GM12878 (cell line): ENCODE data around the gene ARMCX4. TPM values are rescaled to one million over a fixed set of nuclear protein-coding genes. Genes with fewer than 3 reads are reported as not detected.

Experiments
- ATAC-seq: fragments of 200-7000 bp; cut with Tn5 transposase; 3 replicates; pipeline ENCODE4 v1.9.1; 2020; ENCODE audit warnings: mild to moderate bottlenecking, moderate library complexity
- BruUV-seq: library from RNA; stranded (reverse); fragments of 400-500 nt; replicated peaks from 2 replicates; lab custom pipeline; 2021; lab: Mats Ljungman, UMichigan
- CTCF ChIA-PET: fragments of 300-600 bp; sonication (Branson Sonifier 250); formaldehyde crosslinking; extraction: SDS; loops from one replicate; lab custom pipeline; 2021; ENCODE audit warnings: inconsistent platforms; lab: Yijun Ruan, JAX
- POLR2A ChIA-PET: fragments of 350-600 bp; formaldehyde crosslinking; extraction: SDS; loops from one replicate; lab custom pipeline; 2021; ENCODE audit warnings: inconsistent platforms; lab: Charles Lee
- RAD21 ChIA-PET: fragments of 300-600 bp; sonication (Branson Sonifier 250); formaldehyde crosslinking; loops from one replicate; lab custom pipeline; 2023; ENCODE audit warnings: antibody characterized with exemption; ENCODE audit not compliant: unreplicated experiment; lab: Charles Lee
- SMC1A ChIA-PET: fragments of 300-600 bp; sonication (Branson Sonifier 250); formaldehyde crosslinking; loops from one replicate; lab custom pipeline; 2023; ENCODE audit not compliant: unreplicated experiment, uncharacterized antibody; lab: Charles Lee
- DNase-seq: peaks from one replicate; pipeline ENCODE4 v3.0.0-alpha.2; 2011; ENCODE audit warnings: low read depth, low spot score
- FAIRE-seq: peaks from 3 replicates; lab custom pipeline; 2011; peaks lifted over from hg19 to GRCh38; lab: Jason Lieb, UNC
- H2AFZ ChIP-seq: 2 replicates; pipeline ENCODE4 v1.6.0; 2011; ENCODE audit warnings: low read depth, low read length, control low read depth; ENCODE audit not compliant: control insufficient read depth
- H3K27ac ChIP-seq: 2 replicates; pipeline ENCODE4 v1.5.1; 2011; ENCODE audit warnings: control low read depth; ENCODE audit not compliant: control insufficient read depth, insufficient read depth
- H3K27me3 ChIP-seq, 2 experiments: replicated peaks in 1 of 2; 2 replicates each; pipeline versions ENCODE4 v1.6.0 to v1.6.1; 2011; ENCODE audit warnings: low read length in 1 of 2; ENCODE audit not compliant: control insufficient read depth in 2 of 2, insufficient read depth in 2 of 2
- H3K36me3 ChIP-seq, 2 experiments: 2 replicates each; pipeline ENCODE4 v1.5.1; 2011; ENCODE audit warnings: low read length in 1 of 2; ENCODE audit not compliant: control insufficient read depth in 2 of 2, insufficient read depth in 2 of 2
- H3K4me1 ChIP-seq: 2 replicates; pipeline ENCODE4 v1.6.1; 2011; ENCODE audit warnings: mild to moderate bottlenecking, low read length, moderate library complexity, mixed read lengths; ENCODE audit not compliant: control insufficient read depth, insufficient read depth
- H3K4me2 ChIP-seq: 2 replicates; pipeline ENCODE4 v1.6.0; 2011; ENCODE audit warnings: control low read depth; ENCODE audit not compliant: control insufficient read depth, insufficient read depth
- H3K4me3 ChIP-seq: fragments of 200-600 bp; sonication (generic); 2 replicates; pipeline ENCODE4 v1.5.1; 2016
- H3K79me2 ChIP-seq: 2 replicates; pipeline ENCODE4 v1.6.0; 2011; ENCODE audit warnings: low read length; ENCODE audit not compliant: control insufficient read depth, insufficient read depth
- H3K9ac ChIP-seq: 2 replicates; pipeline ENCODE4 v1.8.0; 2011; ENCODE audit warnings: low read length, control low read depth, mixed read lengths; ENCODE audit not compliant: control insufficient read depth, insufficient read depth
- H3K9me3 ChIP-seq: replicated peaks from 3 replicates; pipeline ENCODE4 v1.5.1; 2011; ENCODE audit warnings: mild to moderate bottlenecking, low read length; ENCODE audit not compliant: control insufficient read depth, insufficient read depth
- H4K20me1 ChIP-seq: 2 replicates; pipeline ENCODE4 v1.6.0; 2011; ENCODE audit not compliant: control insufficient read depth, insufficient read depth
- BACH1 ChIP-seq: fragments of 450-650 bp; IDR thresholded peaks from 2 replicates; pipeline ENCODE4 v1.6.1; 2017; ENCODE audit warnings: mild to moderate bottlenecking, borderline replicate concordance
- CBFB ChIP-seq: IDR thresholded peaks from 2 replicates; pipeline ENCODE4 v1.6.1; 2016; ENCODE audit warnings: antibody characterized with exemption, low read depth
- E2F4 ChIP-seq: IDR thresholded peaks from 2 replicates; pipeline ENCODE4 v1.6.1; 2012; ENCODE audit warnings: low read depth, low read length, improper control_type of control experiment
- EGR1 ChIP-seq, 2 experiments: IDR thresholded peaks; 1 replicate in 1 of 2; 2 replicates in 1 of 2; pipeline ENCODE4 v1.6.1; 2011 to 2012; ENCODE audit warnings: low read depth in 2 of 2, low read length in 2 of 2, borderline replicate concordance in 1 of 2, mild to moderate bottlenecking in 1 of 2, moderate library complexity in 1 of 2
- EP300 ChIP-seq, 2 experiments: fragments of 150-350 bp in 1 of 2; IDR thresholded peaks; 2 replicates each; pipeline ENCODE4 v1.6.1; 2011 to 2012; ENCODE audit warnings: low read depth in 2 of 2, low read length in 2 of 2, borderline replicate concordance in 1 of 2, improper control_type of control experiment in 1 of 2, inconsistent platforms in 1 of 2; ENCODE audit not compliant: control insufficient read depth in 1 of 2
- GATAD2B ChIP-seq: fragments of 450-650 bp; conservative IDR thresholded peaks from 2 replicates; pipeline ENCODE4 v1.6.1; 2017; ENCODE audit warnings: low read depth, mild to moderate bottlenecking, moderate library complexity
- HCFC1 ChIP-seq: fragments of 150-350 bp; IDR thresholded peaks from 2 replicates; pipeline ENCODE4 v1.6.1; 2014; ENCODE audit warnings: low read length
- IKZF1 ChIP-seq: fragments of 450-650 bp; conservative IDR thresholded peaks from 2 replicates; pipeline ENCODE4 v1.6.1; 2017; ENCODE audit warnings: antibody characterized with exemption, mild to moderate bottlenecking
- IRF4 ChIP-seq: IDR thresholded peaks from 2 replicates; pipeline ENCODE4 v1.6.1; 2011; ENCODE audit warnings: low read depth, low read length
- LARP7 ChIP-seq: fragments of 450-650 bp; IDR thresholded peaks from 2 replicates; pipeline ENCODE4 v1.6.1; 2017; ENCODE audit warnings: mild to moderate bottlenecking
- MEF2A ChIP-seq: IDR thresholded peaks from 2 replicates; pipeline ENCODE4 v1.6.1; 2011; ENCODE audit warnings: low read depth, mild to moderate bottlenecking, low read length, moderate library complexity; ENCODE audit not compliant: insufficient read depth
- NR2F1 ChIP-seq: fragments of 450-650 bp; conservative IDR thresholded peaks from 2 replicates; pipeline ENCODE4 v1.6.1; 2017; ENCODE audit warnings: mild to moderate bottlenecking
- PAX8 ChIP-seq: fragments of 450-650 bp; IDR thresholded peaks from 2 replicates; pipeline ENCODE4 v1.6.1; 2017; ENCODE audit warnings: mild to moderate bottlenecking, moderate library complexity
- RCOR1 ChIP-seq: conservative IDR thresholded peaks from 2 replicates; pipeline ENCODE4 v1.6.1; 2012; ENCODE audit warnings: low read depth, low read length, improper control_type of control experiment
- RFX5 ChIP-seq: IDR thresholded peaks from 2 replicates; pipeline ENCODE4 v1.6.1; 2011; ENCODE audit warnings: low read depth, low read length, improper control_type of control experiment
- YBX1 ChIP-seq: fragments of 450-650 bp; IDR thresholded peaks from 2 replicates; pipeline ENCODE4 v1.6.1; 2016; ENCODE audit warnings: antibody characterized with exemption
- ZNF207 ChIP-seq: fragments of 450-650 bp; IDR thresholded peaks from 2 replicates; pipeline ENCODE4 v1.6.1; 2014; ENCODE audit warnings: antibody characterized with exemption, mild to moderate bottlenecking, borderline replicate concordance
- WGBS: methylation state at CpG from one replicate; pipeline ENCODE4 v1.1.6; 2016; ENCODE audit warnings: low lambda C conversion rate; ENCODE audit not compliant: insufficient replicate concordance, insufficient coverage; ENCODE audit errors: missing lambda C conversion rate; 5-methylcytosine and 5-hydroxymethylcytosine counted together
- in situ Hi-C: fragments of 300-500 bp; cut with MboI; formaldehyde crosslinking; loops from 9 replicates; pipeline ENCODE4 v1.14.3; 2018; ENCODE audit warnings: mixed read lengths
- intact Hi-C: fragments of 100-400 bp; cut with micrococcal nuclease; formaldehyde crosslinking; loops from one replicate; pipeline ENCODE4 v1.14.2; 2022; ENCODE audit not compliant: unreplicated experiment
- polyA plus RNA-seq, 11 experiments: library from polyadenylated mRNA; depleted of rRNA in 4 of 11; unstranded in 6 of 11; stranded (reverse) in 5 of 11; fragments of >200 nt; fragmentation: Nextera tagmentation in 4 of 11; fragmentation: Illumina TruSeq in 1 of 11; extraction: Ambion mirVana in 4 of 11; extraction: Trizol in 1 of 11; gene quantifications; 1 replicate in 1 of 11; 2 replicates in 10 of 11; pipeline versions ENCODE4 v1.2.1 to v1.2.3, GENCODE V29; 2011 to 2016; ENCODE audit warnings: inconsistent platforms in 2 of 11, missing spikeins in 2 of 11, low read depth in 1 of 11
- total RNA-seq, 4 experiments: library from RNA; depleted of rRNA in 3 of 4; stranded (reverse); fragments of >200 nt in 3 of 4; fragmentation: Illumina TruSeq in 1 of 4; extraction: Trizol in 1 of 4; gene quantifications; 2 replicates each; pipeline versions ENCODE4 v1.2.1 to v1.2.3, GENCODE V29; 2013 to 2021

Gene ARMCX4
- total and polyA plus RNA-seq, 10 of the 15 experiments (the other 5 are each of a cell fraction or from before 2014, with no cell fraction given) = 0.23 to 3.2 (median 0.75) TPM; not detected in 1

GRCh38 chrX:101449279-101449678 is 36.0 kb upstream of the ARMCX4 start:
- no TSS peak for BruUV-seq
- SMC1A ChIA-PET = no interaction called here
- no peak for ATAC-seq
- POLR2A ChIA-PET = no interaction called here
- DNase-seq = no peak
- Histone ChIP-seq H3K9ac (no peak overlapping the region), H4K20me1 (no peaks in the 10 kb centered on the region), H3K27me3 (no peaks in the 10 kb centered on the region), H3K79me2 (no peaks in the 10 kb centered on the region), H3K27ac (no peak overlapping the region), H3K36me3 (no peaks in the 10 kb centered on the region), H3K4me2 (no peak overlapping the region), H3K4me1 (no peaks in the 10 kb centered on the region), H3K4me3 (no peak overlapping the region), H2AFZ (no peak overlapping the region), H3K9me3 (no peaks in the 10 kb centered on the region)
- RAD21 ChIA-PET = interaction anchor here (0.7 kb wide), 1 partner anchor 36 kb away, joined by 3 read pairs; no protein-coding TSS in a partner anchor
- TF ChIP-seq HCFC1 = no peak
- no peak for TF ChIP-seq LARP7
- TF ChIP-seq EP300 (IDR thresholded peaks at IDR 0.05; ENCODE audit: borderline replicate concordance in 1 of 2, control insufficient read depth in 1 of 2, low read depth in 2 of 2, low read length in 2 of 2) = no peak
- 47% methylated on average over 1 of the region's 1 CpG for WGBS
- in situ Hi-C loops = no loop called here
- FAIRE-seq = peak; percentile 23
- intact Hi-C loops = no loop called here
- CTCF ChIA-PET = interaction anchor here (1.0 kb wide), 1 partner anchor 36 kb away, joined by 3 read pairs; no protein-coding TSS in a partner anchor

- Histone ChIP-seq H3K4me1 (no peaks in the 10 kb centered on the region), H3K27ac (no peak overlapping the region), H2AFZ (no peak overlapping the region), H3K9ac (no peak overlapping the region), H3K36me3 (no peaks in the 10 kb centered on the region), H3K4me3 (no peak overlapping the region), H3K9me3 (no peaks in the 10 kb centered on the region), H4K20me1 (no peaks in the 10 kb centered on the region), H3K4me2 (no peak overlapping the region), H3K27me3 (no peaks in the 10 kb centered on the region), H3K79me2 (no peaks in the 10 kb centered on the region)
- DNase-seq (no peak), ATAC-seq (no peak), FAIRE-seq (no peak)
- WGBS = 37% methylated on average over 2 of the region's 2 CpGs
- RAD21 ChIA-PET = no interaction called here
- POLR2A ChIA-PET = interaction anchor here (0.6 kb wide), 1 partner anchor 360 kb away, joined by 3 read pairs; no protein-coding TSS in a partner anchor
- intact Hi-C loops = no loop called here
- CTCF ChIA-PET = interaction anchor here (1.0 kb wide), 1 partner anchor 37 kb away, joined by 3 read pairs; no protein-coding TSS in a partner anchor
- in situ Hi-C loops = no loop called here
- BruUV-seq = no TSS peak
- SMC1A ChIA-PET = no interaction called here
- TF ChIP-seq EGR1 (IDR thresholded peaks at IDR 0.05; ENCODE audit: borderline replicate concordance in 1 of 2, low read depth in 2 of 2, low read length in 2 of 2) (no peak), GATAD2B (no peak), IRF4 (no peak), MEF2A (no peak), PAX8 (no peak), NR2F1 (no peak), BACH1 (no peak), CBFB (no peak), RCOR1 (no peak), IKZF1 (no peak), E2F4 (no peak), RFX5 (no peak), EP300 (IDR thresholded peaks at IDR 0.05; ENCODE audit: borderline replicate concordance in 1 of 2, control insufficient read depth in 1 of 2, low read depth in 2 of 2, low read length in 2 of 2) (no peak), YBX1 (no peak), ZNF207 (no peak)
Observed at GRCh38 chrX:101450085-101450484, 35.2 kb upstream of the ARMCX4 start.
